ENCODE measurements around the gene RBMS3.
"Not testable (repeated sequence)": the region's sequence is repeated elsewhere in the genome, so short reads cannot be mapped to it uniquely, and the experiment has no call there.

Gene RBMS3

GRCh38 chr3:29493109-29493508 is 212.2 kb downstream of the RBMS3 start:
- no peak for DNase-seq

- no peak for DNase-seq
These were observed 213.6 kb downstream of the RBMS3 start for GRCh38 chr3:29494305-29495036.

DNA sequence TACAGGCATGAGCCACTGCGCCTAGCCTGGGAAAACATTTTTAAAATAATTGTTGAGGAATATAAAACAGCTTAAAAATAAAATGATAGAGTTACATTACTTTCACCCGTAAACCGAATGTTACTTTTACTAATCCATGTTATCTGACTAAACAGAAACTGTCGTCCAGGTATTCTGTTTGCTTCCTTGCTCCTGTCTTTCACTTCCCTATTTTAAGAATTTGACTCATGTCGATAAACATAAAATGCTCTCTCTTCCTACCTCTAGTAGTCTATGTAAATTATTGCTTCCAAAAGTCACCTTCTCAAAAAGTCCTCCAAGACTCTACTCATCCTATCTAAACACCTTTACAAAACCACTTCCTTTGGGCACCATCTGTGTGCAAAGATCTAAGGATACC is 216.4 kb downstream of the RBMS3 start:
- no peak for DNase-seq

DNA sequence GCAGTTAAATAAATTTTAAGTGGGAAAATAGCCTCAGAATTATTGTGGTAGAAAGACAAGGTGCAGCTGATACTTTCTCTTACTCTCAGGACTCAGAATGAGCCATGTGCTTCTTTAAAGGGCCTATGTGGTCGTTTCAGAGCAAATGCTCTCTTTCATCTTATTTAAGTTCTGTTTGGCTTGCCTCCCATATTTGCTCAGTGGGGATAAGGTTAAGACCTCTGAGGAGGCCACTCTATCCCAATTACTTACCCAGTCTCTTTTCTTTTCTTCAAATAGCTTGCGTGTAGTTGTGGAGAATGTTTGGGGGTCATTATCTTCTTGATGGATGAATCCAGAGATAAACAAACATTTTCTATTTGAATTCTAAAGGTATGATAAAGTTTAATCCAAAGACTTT is 221.9 kb downstream of the RBMS3 start:
- DNase-seq, result no peak

- no peak for DNase-seq
These were observed 222.4 kb downstream of the RBMS3 start for GRCh38 chr3:29503314-29503713.

DNA sequence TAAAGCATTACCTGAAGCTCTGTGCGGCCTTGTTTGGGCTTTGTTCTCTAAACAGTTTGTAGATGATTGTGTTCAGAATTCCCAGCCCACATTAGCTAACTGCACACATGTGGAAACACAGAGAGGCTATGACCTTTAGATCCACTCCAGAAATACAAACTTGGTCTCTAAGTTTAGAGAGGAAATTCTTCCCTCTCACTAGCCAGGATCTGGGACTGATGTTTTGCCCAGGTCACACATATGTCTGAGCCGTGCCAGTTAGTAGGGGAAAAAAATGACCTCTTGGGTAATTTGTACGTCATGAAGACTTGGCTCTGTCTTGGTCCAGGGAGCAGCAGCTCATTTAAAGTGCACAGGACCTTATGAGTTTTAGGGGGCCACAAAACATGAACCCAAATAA is 223.1 kb downstream of the RBMS3 start:
- DNase-seq, result no peak

DNA sequence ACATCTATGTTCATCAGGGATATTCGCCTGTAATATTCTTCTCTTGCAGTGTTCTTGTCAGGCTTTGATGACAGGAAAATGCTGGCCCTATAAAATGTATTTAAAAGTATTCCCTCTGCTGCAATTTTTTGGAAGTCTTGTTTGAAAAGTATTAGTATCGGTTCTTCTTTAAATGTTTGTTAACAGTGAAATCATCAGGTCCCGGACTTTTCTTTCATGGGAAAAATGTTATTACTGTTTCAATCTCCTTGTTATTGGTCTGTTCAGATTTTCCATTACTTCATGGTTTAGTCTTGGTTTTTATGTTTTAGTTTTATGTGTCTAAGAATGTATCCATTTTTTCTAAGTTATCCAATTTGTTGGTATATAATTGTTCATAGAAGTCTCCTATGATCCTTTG is 225.6 kb downstream of the RBMS3 start:
- no peak for DNase-seq

DNA sequence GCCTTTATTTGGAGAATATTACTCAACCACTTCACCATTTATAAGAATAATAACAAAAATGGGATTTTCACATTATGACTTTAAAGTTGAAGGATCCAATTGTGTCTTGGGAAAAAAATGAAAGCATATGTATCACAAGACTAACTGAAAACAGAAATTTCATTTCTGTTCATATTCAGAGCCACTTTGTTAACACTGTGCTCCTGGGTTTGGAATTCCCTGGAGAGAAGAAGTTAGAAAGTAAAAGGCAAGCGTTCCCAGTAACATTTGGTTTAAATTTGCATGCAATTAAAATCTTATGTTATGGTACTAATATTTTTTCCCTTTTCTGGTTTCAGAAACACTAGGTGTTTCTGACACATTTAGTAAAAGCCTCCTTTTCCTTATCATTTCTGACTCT is 230.8 kb downstream of the RBMS3 start:
- DNase-seq, result no peak

DNA sequence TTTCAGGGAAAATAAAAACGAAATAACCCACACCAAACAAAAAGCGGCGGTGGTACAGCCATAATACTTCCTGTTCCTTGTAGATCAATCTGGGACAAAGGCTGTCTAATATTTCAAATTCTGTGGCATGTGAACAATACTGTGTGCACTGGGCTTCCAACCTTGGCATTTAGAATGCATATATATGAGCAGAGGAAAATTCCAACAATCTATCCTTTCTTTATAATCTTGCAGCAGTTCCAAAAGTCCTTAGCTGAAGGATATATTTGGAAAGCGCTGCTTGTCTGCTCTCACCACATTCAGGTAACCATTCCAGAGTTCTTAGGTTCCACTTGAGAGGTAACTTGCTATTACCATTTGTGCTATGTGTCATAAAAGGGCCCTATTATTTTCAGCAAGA is 231.8 kb downstream of the RBMS3 start:
- DNase-seq, result no peak

DNA sequence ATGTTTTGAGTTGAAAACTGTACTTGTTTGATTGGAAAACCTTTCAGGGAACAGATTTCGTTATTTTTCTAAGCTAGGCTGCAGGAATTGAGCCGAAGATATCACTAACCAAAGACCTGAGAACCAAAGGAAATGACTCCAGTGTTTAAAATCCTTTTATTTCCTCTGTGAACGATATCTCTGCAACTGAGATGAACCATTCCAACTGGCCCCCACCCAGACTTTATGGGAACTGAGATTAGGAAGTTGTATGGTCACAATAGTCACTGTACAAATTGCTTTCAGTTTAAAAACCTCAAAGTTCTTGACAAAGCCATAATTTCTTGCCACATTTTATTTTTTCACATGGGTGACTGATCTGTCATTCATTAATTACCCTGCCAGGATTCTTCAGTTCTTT is 232.4 kb downstream of the RBMS3 start:
- no peak for DNase-seq

DNA sequence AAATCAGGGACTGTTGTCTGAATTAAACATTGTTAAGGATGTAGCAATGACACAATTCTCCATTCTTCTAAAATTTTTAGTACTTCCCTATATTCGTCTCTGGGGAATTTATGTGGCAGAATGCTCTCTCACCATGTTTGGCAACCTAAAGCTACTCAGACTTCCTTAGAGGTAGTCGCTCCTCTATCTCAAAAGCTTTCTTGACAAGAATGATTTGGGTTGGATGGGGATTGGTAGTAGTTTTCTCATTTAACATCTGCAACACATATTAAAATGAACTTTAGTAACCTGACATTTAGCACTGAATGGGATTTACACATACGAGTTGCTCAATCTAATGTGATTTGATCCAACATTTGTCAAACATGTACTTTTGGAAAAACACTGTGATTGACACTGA is 233.3 kb downstream of the RBMS3 start:
- no peak for DNase-seq

- peak; percentile 36 for DNase-seq
These were observed 234.0 kb downstream of the RBMS3 start for GRCh38 chr3:29514912-29515311.

GRCh38 chr3:29515451-29515850 is 234.6 kb downstream of the RBMS3 start:
- peak; percentile 68 for DNase-seq

- no peak for DNase-seq
These were observed 235.3 kb downstream of the RBMS3 start for GRCh38 chr3:29516164-29516563.

GRCh38 chr3:29520764-29521163 is 239.9 kb downstream of the RBMS3 start:
- DNase-seq, result no peak

GRCh38 chr3:29521293-29521692 is 240.4 kb downstream of the RBMS3 start:
- no peak for DNase-seq

GRCh38 chr3:29521751-29522150 is 240.9 kb downstream of the RBMS3 start:
- no peak for DNase-seq

GRCh38 chr3:29524433-29524832 is 243.6 kb downstream of the RBMS3 start:
- DNase-seq, result not testable (repeated sequence)

GRCh38 chr3:29525254-29525881 is 244.5 kb downstream of the RBMS3 start:
- DNase-seq, result peak; percentile 63

GRCh38 chr3:29527246-29527645 is 246.4 kb downstream of the RBMS3 start:
- DNase-seq, result no peak

DNA sequence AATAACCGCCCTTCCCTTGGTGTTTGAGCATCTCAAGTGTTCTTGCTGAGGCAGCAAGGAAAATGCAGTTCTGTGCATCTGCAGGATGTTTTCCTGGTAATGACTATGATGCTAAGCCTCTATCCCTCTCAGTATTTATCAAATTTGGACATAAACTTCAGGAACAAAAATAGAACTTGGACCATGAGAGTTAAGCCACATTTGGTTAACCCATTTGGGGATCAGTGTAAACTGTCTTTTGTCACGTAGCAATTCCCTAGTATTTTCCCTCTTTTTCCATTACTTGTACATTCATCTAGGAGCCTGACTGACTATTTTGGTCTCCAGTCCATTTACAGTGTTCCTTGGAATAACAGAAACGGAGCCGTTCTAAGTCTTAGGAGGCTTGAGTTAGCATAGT is 250.8 kb downstream of the RBMS3 start:
- DNase-seq, result no peak

GRCh38 chr3:29532473-29532872 is 251.6 kb downstream of the RBMS3 start:
- DNase-seq, result no peak

- DNase-seq, result no peak
These were observed 253.1 kb downstream of the RBMS3 start for GRCh38 chr3:29534006-29534405.

- no peak for DNase-seq
These were observed 255.3 kb downstream of the RBMS3 start for GRCh38 chr3:29536016-29536758.
